Measurements from ENCODE around the gene PXDN.

DNA sequence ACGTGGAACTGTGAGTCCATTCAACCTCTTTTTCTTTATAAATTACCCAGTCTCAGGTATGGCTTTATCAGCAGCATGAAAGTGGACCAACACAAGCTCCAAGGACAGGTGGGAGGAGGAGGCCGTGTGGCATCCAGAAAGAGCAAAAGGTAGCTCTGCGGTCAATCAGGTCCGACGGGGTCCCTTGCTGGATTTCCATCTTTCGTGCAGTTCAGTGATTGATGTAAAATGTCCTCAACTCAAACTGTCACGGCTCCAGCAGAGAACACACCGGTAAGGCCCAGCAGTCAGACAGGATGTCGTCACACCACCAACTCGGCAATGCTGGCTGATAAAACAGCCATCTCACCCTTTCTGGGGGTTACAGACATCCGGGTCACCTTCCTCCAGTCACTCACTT, 123.3 kb downstream of the PXDN start:
- TF ChIP-seq, protein P1, sequence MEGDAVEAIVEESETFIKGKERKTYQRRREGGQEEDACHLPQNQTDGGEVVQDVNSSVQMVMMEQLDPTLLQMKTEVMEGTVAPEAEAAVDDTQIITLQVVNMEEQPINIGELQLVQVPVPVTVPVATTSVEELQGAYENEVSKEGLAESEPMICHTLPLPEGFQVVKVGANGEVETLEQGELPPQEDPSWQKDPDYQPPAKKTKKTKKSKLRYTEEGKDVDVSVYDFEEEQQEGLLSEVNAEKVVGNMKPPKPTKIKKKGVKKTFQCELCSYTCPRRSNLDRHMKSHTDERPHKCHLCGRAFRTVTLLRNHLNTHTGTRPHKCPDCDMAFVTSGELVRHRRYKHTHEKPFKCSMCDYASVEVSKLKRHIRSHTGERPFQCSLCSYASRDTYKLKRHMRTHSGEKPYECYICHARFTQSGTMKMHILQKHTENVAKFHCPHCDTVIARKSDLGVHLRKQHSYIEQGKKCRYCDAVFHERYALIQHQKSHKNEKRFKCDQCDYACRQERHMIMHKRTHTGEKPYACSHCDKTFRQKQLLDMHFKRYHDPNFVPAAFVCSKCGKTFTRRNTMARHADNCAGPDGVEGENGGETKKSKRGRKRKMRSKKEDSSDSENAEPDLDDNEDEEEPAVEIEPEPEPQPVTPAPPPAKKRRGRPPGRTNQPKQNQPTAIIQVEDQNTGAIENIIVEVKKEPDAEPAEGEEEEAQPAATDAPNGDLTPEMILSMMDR (IDR thresholded peaks at IDR 0.05), result no peak
- TF ChIP-seq POLR2A (IDR thresholded peaks at IDR 0.05) (no peak), POLR2AphosphoS5 (IDR thresholded peaks at IDR 0.05) (no peak)
